ENCODE data around the gene DCUN1D3.
"Not testable (repeated sequence)": the region's sequence is repeated elsewhere in the genome, so short reads cannot be mapped to it uniquely, and the experiment has no call there.

The DCUN1D3 gene

GRCh38 chr16:20887207-20887606 lies 13.0 kb downstream of the DCUN1D3 start:
- no peak for FAIRE-seq

- FAIRE-seq = no peak
Measured at GRCh38 chr16:20886320-20886719, 13.8 kb downstream of the DCUN1D3 start.

GRCh38 chr16:20884240-20884556 lies 16.0 kb downstream of the DCUN1D3 start:
- FAIRE-seq = no peak

GRCh38 chr16:20883554-20884239 lies 16.5 kb downstream of the DCUN1D3 start:
- FAIRE-seq = no peak

- FAIRE-seq = no peak
Measured at GRCh38 chr16:20881503-20881878, 18.7 kb downstream of the DCUN1D3 start.

- FAIRE-seq = no peak
Measured at GRCh38 chr16:20880867-20881502, 19.2 kb downstream of the DCUN1D3 start.

GRCh38 chr16:20879175-20880040 lies 20.8 kb downstream of the DCUN1D3 start:
- no peak for FAIRE-seq

GRCh38 chr16:20878682-20879147 lies 21.4 kb downstream of the DCUN1D3 start:
- FAIRE-seq = no peak

GRCh38 chr16:20875355-20875650 lies 24.9 kb downstream of the DCUN1D3 start:
- no peak for FAIRE-seq

GRCh38 chr16:20874088-20874581 lies 26.0 kb downstream of the DCUN1D3 start:
- FAIRE-seq = no peak

GRCh38 chr16:20873331-20873730 lies 26.8 kb downstream of the DCUN1D3 start:
- FAIRE-seq = no peak

GRCh38 chr16:20871941-20872815 lies 28.0 kb downstream of the DCUN1D3 start:
- no peak for FAIRE-seq

- FAIRE-seq = no peak
Measured at GRCh38 chr16:20871258-20871657, 28.9 kb downstream of the DCUN1D3 start.

- FAIRE-seq = no peak
Measured at GRCh38 chr16:20870122-20870820, 29.9 kb downstream of the DCUN1D3 start.

GRCh38 chr16:20868890-20869289 lies 31.3 kb downstream of the DCUN1D3 start:
- FAIRE-seq = no peak

- no peak for FAIRE-seq
Measured at GRCh38 chr16:20867585-20867984, 32.6 kb downstream of the DCUN1D3 start.

- FAIRE-seq = no peak
Measured at GRCh38 chr16:20866801-20867200, 33.4 kb downstream of the DCUN1D3 start.

GRCh38 chr16:20866145-20866772 lies 33.9 kb downstream of the DCUN1D3 start:
- FAIRE-seq = no peak

- FAIRE-seq = no peak
Measured at GRCh38 chr16:20865420-20866131, 34.6 kb downstream of the DCUN1D3 start.

- not testable (repeated sequence) for FAIRE-seq
Measured at GRCh38 chr16:20864376-20864775, 35.8 kb downstream of the DCUN1D3 start.

All from colon (tissue), 2 donors.